Dedifferentiated amniotic fluid mesenchymal stem cell (primary cell): ENCODE measurements around the gene MAEL.
"Not testable (repeated sequence)": the region's sequence is repeated elsewhere in the genome, so short reads cannot be mapped to it uniquely, and the experiment has no call there.

ENCODE experiments used
- DNase-seq: peaks from one replicate; pipeline ENCODE4 v3.0.0-alpha.2; 2016; ENCODE audit errors: extremely low spot score

The MAEL gene

GRCh38 chr1:166978821-166979220 is 10.3 kb upstream of the MAEL start:
- DNase-seq, result no peak

DNA sequence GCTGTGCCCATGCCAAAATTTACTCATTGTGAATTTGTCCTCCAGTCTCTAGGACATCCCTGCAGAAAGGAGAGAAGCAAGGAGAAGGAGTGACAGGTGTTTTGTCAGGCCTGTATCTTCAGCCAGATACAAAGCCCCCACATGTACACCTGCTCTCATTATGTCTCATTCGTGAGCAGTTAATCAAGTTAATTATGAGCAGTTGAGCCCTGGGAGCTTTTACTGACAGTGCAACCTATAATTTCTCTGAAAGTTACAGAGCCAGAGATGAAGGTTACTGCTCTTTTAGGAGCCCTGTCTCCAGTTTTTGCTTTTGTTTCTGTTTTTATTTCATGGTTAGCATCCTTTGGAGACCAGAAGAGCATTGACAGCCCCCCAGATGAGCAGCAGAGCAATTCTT is 8.7 kb upstream of the MAEL start:
- DNase-seq, result no peak

- DNase-seq, result no peak
Observed at GRCh38 chr1:166980818-166981217, 8.3 kb upstream of the MAEL start.

DNA sequence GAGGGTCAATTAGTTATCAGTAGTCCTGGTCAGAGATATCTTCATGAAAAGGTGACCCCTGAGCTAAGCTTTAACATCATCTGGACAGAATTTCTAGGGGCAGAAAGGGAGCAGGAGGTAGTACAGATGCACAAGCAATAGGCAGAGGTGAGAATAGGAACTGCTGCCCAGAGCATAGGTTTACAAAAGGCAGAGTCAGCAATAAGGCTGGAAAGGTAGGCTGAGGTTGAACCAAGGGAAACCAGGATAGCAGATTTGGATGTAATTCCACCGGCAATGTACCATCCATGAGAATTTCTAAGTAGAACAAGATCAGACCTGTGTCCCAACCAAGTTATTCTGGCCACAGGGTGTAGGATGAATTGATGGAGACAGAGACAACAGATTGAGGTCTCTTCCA is 7.5 kb upstream of the MAEL start:
- no peak for DNase-seq

GRCh38 chr1:166999075-166999474 is 10.0 kb downstream of the MAEL start:
- no peak for DNase-seq

- no peak for DNase-seq
Observed at GRCh38 chr1:166999500-167000055, 10.5 kb downstream of the MAEL start.

- DNase-seq, result no peak
Observed at GRCh38 chr1:167000546-167000945, 11.5 kb downstream of the MAEL start.

DNA sequence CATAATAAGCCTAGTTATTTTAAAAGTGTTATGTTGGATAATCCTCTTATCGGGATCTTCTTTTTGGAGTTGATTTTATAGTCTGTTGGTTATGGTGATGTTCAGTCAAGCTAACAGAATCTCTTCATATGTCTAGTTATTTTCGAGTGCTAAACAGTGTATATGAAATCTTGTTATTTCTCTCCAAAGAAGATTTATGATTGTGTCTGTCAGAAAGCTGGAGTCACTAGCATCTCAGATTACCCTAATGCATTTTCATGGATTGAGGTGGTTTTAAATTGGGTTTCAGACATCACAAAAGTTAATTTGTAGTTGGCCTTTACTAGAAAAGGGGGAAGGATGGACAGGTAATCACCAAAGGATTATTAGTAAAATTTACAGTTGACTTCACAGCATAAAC is 13.3 kb downstream of the MAEL start:
- DNase-seq, result no peak

GRCh38 chr1:167003711-167004110 is 14.6 kb downstream of the MAEL start:
- DNase-seq, result no peak

GRCh38 chr1:167011560-167012191 is 22.6 kb downstream of the MAEL start:
- DNase-seq, result no peak

GRCh38 chr1:167012570-167012969 is 23.5 kb downstream of the MAEL start:
- DNase-seq, result no peak

- no peak for DNase-seq
Observed at GRCh38 chr1:167013108-167013929, 24.2 kb downstream of the MAEL start.

GRCh38 chr1:167016100-167016750 is 27.1 kb downstream of the MAEL start:
- no peak for DNase-seq

DNA sequence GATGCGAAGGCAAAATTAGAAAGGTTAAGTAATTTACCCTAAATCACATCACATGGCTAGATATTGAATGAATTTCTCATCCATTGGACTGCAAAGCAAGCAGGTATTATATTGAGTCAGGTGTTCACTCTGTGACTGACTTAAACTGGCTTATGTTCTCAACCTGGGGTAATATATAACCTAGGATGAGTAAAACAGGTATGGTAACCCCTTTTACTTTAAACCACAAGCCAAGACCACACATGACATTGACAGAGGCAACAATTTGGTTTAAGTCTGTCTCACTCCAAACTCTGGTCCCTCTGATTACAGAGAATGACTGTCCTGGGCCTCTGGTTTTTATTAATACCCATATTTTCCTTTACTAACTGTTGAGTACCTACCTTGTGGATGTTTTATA is 33.3 kb downstream of the MAEL start:
- no peak for DNase-seq

GRCh38 chr1:167029553-167029952 is 40.5 kb downstream of the MAEL start:
- DNase-seq, result not testable (repeated sequence)

DNA sequence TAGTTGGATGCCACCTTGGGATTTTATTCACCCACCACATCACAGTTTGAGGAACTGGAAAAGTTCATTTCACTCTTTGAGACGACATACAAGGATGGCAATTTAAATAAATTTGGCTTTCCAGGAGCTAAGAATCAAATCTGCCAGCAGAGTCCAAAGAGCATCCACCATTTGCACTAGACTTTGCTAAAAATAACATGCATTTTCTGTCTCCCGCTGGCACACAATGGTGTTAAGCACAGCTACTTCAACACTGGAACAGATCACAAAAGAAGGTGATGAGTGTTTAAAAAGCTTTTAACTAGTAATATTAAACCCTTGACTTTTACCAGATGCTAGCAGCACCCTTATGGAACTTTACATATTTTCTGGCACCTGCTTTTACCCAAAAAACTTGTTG is 44.6 kb downstream of the MAEL start:
- no peak for DNase-seq

- no peak for DNase-seq
Observed at GRCh38 chr1:167043752-167044488, 54.8 kb downstream of the MAEL start.

DNA sequence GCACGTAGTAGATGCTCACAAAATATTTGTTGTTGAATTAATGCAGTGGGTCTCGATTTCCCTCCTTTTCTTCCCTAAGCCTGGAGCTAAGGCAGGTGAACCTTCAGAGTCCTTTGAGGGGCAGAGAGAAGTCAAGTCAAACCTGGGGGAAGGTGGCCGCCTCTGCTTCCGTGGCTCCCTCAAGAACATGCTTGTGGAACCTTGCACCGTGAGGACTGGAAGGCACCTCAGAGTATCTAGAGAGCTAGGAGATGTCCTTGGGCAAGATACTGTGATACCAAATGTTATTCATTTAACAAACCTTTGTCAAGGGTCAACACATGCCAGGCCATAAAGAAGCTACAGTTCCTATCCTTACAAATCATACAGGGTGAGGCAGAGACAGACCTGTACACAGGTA is 62.8 kb downstream of the MAEL start:
- DNase-seq, result no peak

DNA sequence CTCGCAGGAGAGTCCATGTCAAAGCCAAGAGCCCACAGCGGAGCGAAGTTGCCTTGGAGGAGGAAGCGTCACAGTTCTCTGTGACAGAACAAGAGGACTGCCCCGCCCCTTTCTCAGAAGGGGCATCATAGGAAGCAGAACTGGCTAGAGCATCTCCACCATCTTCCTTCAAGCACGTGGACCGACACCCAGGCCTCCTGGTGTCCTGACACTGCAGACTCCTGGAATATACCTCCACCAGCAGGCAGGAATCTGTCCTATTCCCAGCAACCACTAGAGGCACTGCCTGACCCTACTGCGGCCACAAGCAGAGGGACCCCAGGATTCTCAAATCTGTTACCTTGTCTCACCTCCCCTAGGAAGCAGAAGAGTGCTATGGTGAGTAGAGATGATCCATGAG is 63.3 kb downstream of the MAEL start:
- DNase-seq, result no peak

GRCh38 chr1:167054531-167054930 is 65.5 kb downstream of the MAEL start:
- no peak for DNase-seq

DNA sequence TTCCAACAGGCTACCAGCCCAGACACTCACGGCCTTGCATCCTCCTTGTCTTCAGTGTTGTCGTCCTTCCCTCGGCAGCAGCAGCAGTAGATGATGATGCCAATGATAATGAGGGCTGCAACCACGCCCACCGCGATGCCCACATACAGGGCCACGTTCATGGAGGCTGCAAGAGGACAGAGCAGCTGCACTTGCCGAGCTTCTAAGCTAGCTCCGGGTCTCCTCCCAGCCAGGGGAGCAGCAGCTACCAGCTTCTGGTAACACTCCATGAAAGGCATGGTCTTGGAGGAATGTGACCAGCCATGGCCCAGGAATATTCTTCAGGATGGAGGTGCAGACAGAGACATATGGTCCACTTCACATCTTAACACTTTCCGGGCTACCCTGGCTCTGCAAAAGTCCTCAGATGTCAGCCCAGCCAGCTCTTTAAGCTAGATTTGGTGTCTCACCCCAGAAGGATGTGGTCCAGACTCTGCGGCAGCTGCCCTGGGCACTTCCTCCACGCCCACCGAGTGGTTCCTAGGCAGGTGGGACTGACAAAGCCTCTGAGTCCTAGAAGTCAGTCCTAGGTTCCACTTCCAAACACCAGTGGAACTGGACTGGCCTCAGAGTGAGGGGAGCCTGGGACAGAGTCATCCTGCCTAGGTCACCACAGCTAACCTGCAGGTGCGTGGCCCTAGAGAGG is 66.0 kb downstream of the MAEL start:
- no peak for DNase-seq
